BE2C (cell line): ENCODE data around the gene SYNJ2BP.

Experiments used
- DNase-seq: peaks from one replicate; pipeline ENCODE4 v3.0.0-alpha.2; 2020
- H3K27me3 ChIP-seq: fragments of 250-450 bp; sonication (Bioruptor Pico); 2 replicates; pipeline ENCODE4 v1.5.1; 2020; ENCODE audit warnings: mild to moderate bottlenecking
- H3K36me3 ChIP-seq: fragments of 250-450 bp; sonication (Bioruptor Pico); 2 replicates; pipeline ENCODE4 v1.5.1; 2020; ENCODE audit warnings: mild to moderate bottlenecking
- H3K4me1 ChIP-seq: fragments of 250-450 bp; sonication (Bioruptor Pico); 2 replicates; pipeline ENCODE4 v1.5.1; 2020
- H3K4me3 ChIP-seq: 2 replicates; pipeline ENCODE4 v1.5.1; 2011; ENCODE audit warnings: low read depth, low read length
- H3K9me3 ChIP-seq: fragments of 250-450 bp; sonication (Bioruptor Pico); 2 replicates; pipeline ENCODE4 v1.5.1; 2020
- CTCF ChIP-seq: IDR thresholded peaks from 2 replicates; pipeline ENCODE4 v1.5.1; 2012; ENCODE audit warnings: mild to moderate bottlenecking, low read depth, low read length

SYNJ2BP gene

GRCh38 chr14:70394674-70395306, 22.1 kb downstream of the SYNJ2BP start:
- H3K36me3 ChIP-seq: no peaks in the 10 kb centered on the region; the same call in 1 of the 2 replicates

GRCh38 chr14:70392676-70393075, 24.2 kb downstream of the SYNJ2BP start:
- TF ChIP-seq CTCF: no peak
- H3K9me3 ChIP-seq: no peaks in the 10 kb centered on the region
- H3K4me1 ChIP-seq: no peaks in the 10 kb centered on the region
- no peaks in the 10 kb centered on the region for H3K36me3 ChIP-seq
- no peak for DNase-seq
- H3K27me3 ChIP-seq: no peaks in the 10 kb centered on the region
- no peak overlapping the region for H3K4me3 ChIP-seq

More at GRCh38 chr14:70394674-70395306, 22.1 kb downstream of the SYNJ2BP start:
- Histone ChIP-seq H3K4me3 (no peak overlapping the region), H3K27me3 (no peaks in the 10 kb centered on the region), H3K9me3 (no peaks in the 10 kb centered on the region), H3K4me1 (no peaks in the 10 kb centered on the region)
- no peak for DNase-seq
- no peak for TF ChIP-seq CTCF

GRCh38 chr14:70391493-70392391, 25.1 kb downstream of the SYNJ2BP start:
- Histone ChIP-seq H3K9me3 (no peaks in the 10 kb centered on the region), H3K27me3 (no peaks in the 10 kb centered on the region), H3K4me3 (no peak overlapping the region), H3K36me3 (no peaks in the 10 kb centered on the region), H3K4me1 (no peaks in the 10 kb centered on the region)
- TF ChIP-seq CTCF: no peak
- no peak for DNase-seq

- H3K27me3 ChIP-seq: no peaks in the 10 kb centered on the region
- H3K9me3 ChIP-seq: no peaks in the 10 kb centered on the region
- no peak for TF ChIP-seq CTCF
- H3K4me1 ChIP-seq: no peaks in the 10 kb centered on the region
- H3K4me3 ChIP-seq: no peak overlapping the region
- no peak for DNase-seq
- H3K36me3 ChIP-seq: no peaks in the 10 kb centered on the region
These were observed 34.4 kb downstream of the SYNJ2BP start for GRCh38 chr14:70382536-70382935.

- no peaks in the 10 kb centered on the region for H3K27me3 ChIP-seq
- H3K9me3 ChIP-seq: no peaks in the 10 kb centered on the region
- no peak for TF ChIP-seq CTCF
- DNase-seq: no peak
- no peaks in the 10 kb centered on the region for H3K36me3 ChIP-seq
- H3K4me1 ChIP-seq: no peaks in the 10 kb centered on the region
- no peak overlapping the region for H3K4me3 ChIP-seq
These were observed 36.1 kb downstream of the SYNJ2BP start for GRCh38 chr14:70380824-70381223.

GRCh38 chr14:70378696-70379095, 38.2 kb downstream of the SYNJ2BP start:
- TF ChIP-seq CTCF: no peak
- no peak overlapping the region for H3K4me3 ChIP-seq
- DNase-seq: no peak
- no peaks in the 10 kb centered on the region for H3K9me3 ChIP-seq
- no peaks in the 10 kb centered on the region for H3K4me1 ChIP-seq
- H3K36me3 ChIP-seq: no peaks in the 10 kb centered on the region; the same call in 1 of the 2 replicates
- H3K27me3 ChIP-seq: no peaks in the 10 kb centered on the region
